Activated T-helper 9 cell treated with anti-CD3 and anti-CD28 coated beads, Interleukin-2, amount 50 U/mL, for 16 hours (primary cell): Measurements from ENCODE around the gene DNER.

ENCODE experiments used
- DNase-seq: peaks from one replicate; pipeline ENCODE4 v3.0.0-alpha.2; 2020; ENCODE audit warnings: low read depth

Gene DNER

GRCh38 chr2:229666811-229667210, 47.5 kb downstream of the DNER start:
- DNase-seq: no peak

- DNase-seq: no peak
Measured at GRCh38 chr2:229665158-229665557, 49.2 kb downstream of the DNER start.

- no peak for DNase-seq
Measured at GRCh38 chr2:229661478-229661877, 52.9 kb downstream of the DNER start.

GRCh38 chr2:229660951-229661350, 53.4 kb downstream of the DNER start:
- DNase-seq: no peak

- no peak for DNase-seq
Measured at GRCh38 chr2:229660391-229660790, 54.0 kb downstream of the DNER start.

GRCh38 chr2:229658004-229658403, 56.4 kb downstream of the DNER start:
- no peak for DNase-seq

- DNase-seq: no peak
Measured at GRCh38 chr2:229654437-229654836, 59.9 kb downstream of the DNER start.

GRCh38 chr2:229653531-229653930, 60.8 kb downstream of the DNER start:
- no peak for DNase-seq

GRCh38 chr2:229652796-229653195, 61.6 kb downstream of the DNER start:
- DNase-seq: no peak

GRCh38 chr2:229650901-229651300, 63.5 kb downstream of the DNER start:
- no peak for DNase-seq

GRCh38 chr2:229650059-229650458, 64.3 kb downstream of the DNER start:
- no peak for DNase-seq

- no peak for DNase-seq
Measured at GRCh38 chr2:229646186-229646723, 68.1 kb downstream of the DNER start.

GRCh38 chr2:229642371-229642770, 72.0 kb downstream of the DNER start:
- DNase-seq: no peak

GRCh38 chr2:229641676-229642075, 72.7 kb downstream of the DNER start:
- no peak for DNase-seq

GRCh38 chr2:229640636-229641035, 73.7 kb downstream of the DNER start:
- no peak for DNase-seq

- DNase-seq: no peak
Measured at GRCh38 chr2:229636571-229636970, 77.8 kb downstream of the DNER start.

GRCh38 chr2:229635371-229635680, 79.0 kb downstream of the DNER start:
- no peak for DNase-seq

GRCh38 chr2:229634601-229635370, 79.6 kb downstream of the DNER start:
- DNase-seq: no peak

GRCh38 chr2:229633556-229633955, 80.8 kb downstream of the DNER start:
- no peak for DNase-seq

- no peak for DNase-seq
Measured at GRCh38 chr2:229629039-229629438, 85.3 kb downstream of the DNER start.

GRCh38 chr2:229627728-229628127, 86.6 kb downstream of the DNER start:
- DNase-seq: no peak

GRCh38 chr2:229622495-229623355, 91.6 kb downstream of the DNER start:
- DNase-seq: no peak

- no peak for DNase-seq
Measured at GRCh38 chr2:229620759-229621158, 93.6 kb downstream of the DNER start.
